Stimulated activated CD8-positive, alpha-beta memory T cell treated with anti-CD3 and anti-CD28 coated beads, Interleukin-15, amount 100 ng/mL, for 1 hour (primary cell): Measurements from ENCODE around the gene HRAS.
"Not testable (repeated sequence)": the region's sequence is repeated elsewhere in the genome, so short reads cannot be mapped to it uniquely, and the experiment has no call there.

Experiments used
- DNase-seq: peaks from one replicate; pipeline ENCODE4 v3.0.0-alpha.2; 2020; ENCODE audit warnings: low read depth

The HRAS gene

GRCh38 chr11:532986-533585 lies 2.3 kb downstream of the HRAS start:
- DNase-seq, result no peak

GRCh38 chr11:532527-532985 lies 2.8 kb downstream of the HRAS start:
- no peak for DNase-seq

- DNase-seq, result no peak
These were observed 3.4 kb downstream of the HRAS start for GRCh38 chr11:531919-532526.

GRCh38 chr11:530960-531831 lies 4.2 kb downstream of the HRAS start:
- DNase-seq, result no peak

GRCh38 chr11:529728-530411 lies 5.5 kb downstream of the HRAS start:
- no peak for DNase-seq

GRCh38 chr11:528815-529727 lies 6.3 kb downstream of the HRAS start:
- no peak for DNase-seq

- no peak for DNase-seq
These were observed 7.1 kb downstream of the HRAS start for GRCh38 chr11:528166-528814.

GRCh38 chr11:526192-526591 lies 9.2 kb downstream of the HRAS start:
- DNase-seq, result no peak

GRCh38 chr11:521177-521688 lies 14.1 kb downstream of the HRAS start:
- no peak for DNase-seq

- no peak for DNase-seq
These were observed 14.8 kb downstream of the HRAS start for GRCh38 chr11:520428-521176.

- peak; percentile 67 for DNase-seq
These were observed 16.7 kb downstream of the HRAS start for GRCh38 chr11:518463-519202.

- DNase-seq, result not testable (repeated sequence)
These were observed 18.3 kb downstream of the HRAS start for GRCh38 chr11:516918-517685.

GRCh38 chr11:516400-516799 lies 19.0 kb downstream of the HRAS start:
- no peak for DNase-seq

GRCh38 chr11:515131-515530 lies 20.2 kb downstream of the HRAS start:
- no peak for DNase-seq

- no peak for DNase-seq
These were observed 20.8 kb downstream of the HRAS start for GRCh38 chr11:514606-515005.

GRCh38 chr11:512761-513595 lies 22.4 kb downstream of the HRAS start:
- no peak for DNase-seq

GRCh38 chr11:508956-509355 lies 26.4 kb downstream of the HRAS start:
- DNase-seq, result no peak
